CD4-positive, alpha-beta T cell treated with Interleukin-4 for 1 hour (primary cell): ENCODE results near the gene ZC3H12C.
A peak's percentile ranks its signal among the peaks of the same experiment; 100 is the strongest.

Source experiments
- DNase-seq, 2 donors: peaks; one replicate each; pipeline ENCODE4 v3.0.0-alpha.2; 2020 to 2022

Gene ZC3H12C

DNA sequence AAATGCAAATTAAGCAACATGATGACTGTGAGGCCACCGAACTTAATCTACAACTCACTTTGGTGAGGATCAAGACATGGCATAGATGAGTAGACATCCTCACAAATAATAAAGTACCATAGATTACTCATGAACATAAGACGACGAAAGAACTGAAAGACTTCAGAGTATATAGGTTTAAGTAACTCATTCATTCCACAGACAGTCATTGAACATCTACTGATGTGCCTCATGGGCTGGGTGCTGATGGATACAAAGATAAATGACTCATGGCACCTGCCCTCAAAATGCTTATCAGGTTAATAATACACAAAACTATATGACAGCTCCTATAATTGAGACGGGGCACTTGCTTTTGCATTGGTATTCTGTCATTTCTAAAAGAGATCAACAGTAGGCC lies 63.3 kb downstream of the ZC3H12C start:
- DNase-seq, result no peak

DNA sequence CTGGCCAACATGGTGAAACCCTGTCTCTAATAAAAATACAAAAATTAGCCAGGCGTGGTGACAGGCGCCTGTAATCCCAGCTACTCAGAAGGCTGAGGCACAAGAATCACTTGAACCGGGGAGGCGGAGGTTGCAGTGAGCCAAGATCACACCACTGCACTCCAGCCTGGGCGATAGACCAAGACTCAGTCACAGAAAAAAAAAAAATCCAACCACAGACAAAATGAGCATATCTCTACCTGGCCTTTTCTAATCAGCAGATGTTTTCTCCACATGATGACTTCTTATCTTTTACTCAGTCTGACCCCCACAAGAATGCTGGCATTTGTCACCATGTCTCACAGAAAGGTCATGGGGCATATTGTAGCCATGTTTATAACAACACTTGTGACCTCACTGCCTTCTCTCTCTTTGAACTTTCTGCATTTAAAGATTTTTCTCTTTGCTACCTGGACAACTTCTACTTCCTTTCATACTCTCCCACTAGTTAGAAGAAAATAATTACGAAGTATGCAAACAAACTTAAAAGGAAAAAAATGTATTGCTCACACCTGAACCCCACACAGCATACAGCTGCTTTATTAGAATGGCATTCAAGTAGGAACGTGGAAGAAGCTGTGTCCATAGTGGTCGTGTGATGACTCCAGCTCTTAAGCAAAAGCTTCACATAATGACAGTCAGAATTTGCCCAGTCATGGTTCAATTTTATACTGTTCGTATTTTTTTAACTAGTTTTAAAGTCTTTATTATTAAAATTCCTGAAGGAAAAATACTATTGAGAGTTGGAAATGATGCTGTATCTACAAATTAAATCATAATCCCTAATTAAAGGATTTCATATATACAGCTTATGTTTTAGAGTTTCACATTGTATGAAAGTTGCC lies 65.4 kb downstream of the ZC3H12C start:
- no peak for DNase-seq

DNA sequence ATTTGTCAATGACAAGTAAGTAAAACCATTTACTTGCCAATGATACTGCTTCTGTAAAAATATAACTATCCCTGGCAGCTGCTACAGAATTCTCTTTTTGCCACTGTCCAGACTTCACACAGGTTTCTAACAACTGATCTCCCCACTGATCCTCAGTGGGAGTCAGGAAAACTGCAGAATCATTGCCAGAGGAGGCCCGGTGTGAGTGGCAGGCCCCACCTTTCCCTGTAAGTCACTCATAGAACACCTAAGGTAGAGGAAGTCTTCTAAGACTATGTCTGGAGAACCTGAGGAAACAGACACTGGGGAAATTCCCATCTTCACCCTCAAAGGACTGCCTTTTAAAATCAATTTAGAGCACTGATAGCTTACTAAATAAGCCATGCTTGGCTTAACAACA lies 66.3 kb downstream of the ZC3H12C start:
- DNase-seq, result no peak

GRCh38 chr11:110160016-110160415 lies 66.8 kb downstream of the ZC3H12C start:
- no peak for DNase-seq

- DNase-seq, result no peak
These were observed 67.2 kb downstream of the ZC3H12C start for GRCh38 chr11:110160437-110160836.

DNA sequence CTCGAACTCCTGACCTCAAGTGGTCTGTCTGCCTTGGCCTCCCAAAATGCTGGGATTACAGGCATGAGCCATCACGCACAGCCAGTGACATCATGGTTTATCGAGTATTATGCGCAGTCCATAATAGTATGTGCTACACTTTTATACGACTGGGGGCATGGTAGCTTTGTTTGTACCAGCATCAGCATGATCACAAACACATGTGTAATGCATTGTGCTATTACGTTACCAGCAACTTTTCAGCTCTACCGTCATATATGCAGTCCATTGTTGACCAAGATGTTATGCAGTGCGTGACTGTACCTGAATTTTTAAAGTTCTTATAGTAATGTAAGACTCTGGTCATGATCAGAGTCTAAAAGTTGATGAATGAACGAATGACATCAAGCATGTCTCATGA lies 67.9 kb downstream of the ZC3H12C start:
- DNase-seq, result no peak

- no peak for DNase-seq
These were observed 69.0 kb downstream of the ZC3H12C start for GRCh38 chr11:110162216-110162615.

- DNase-seq, result no peak
These were observed 72.1 kb downstream of the ZC3H12C start for GRCh38 chr11:110165039-110165925.

DNA sequence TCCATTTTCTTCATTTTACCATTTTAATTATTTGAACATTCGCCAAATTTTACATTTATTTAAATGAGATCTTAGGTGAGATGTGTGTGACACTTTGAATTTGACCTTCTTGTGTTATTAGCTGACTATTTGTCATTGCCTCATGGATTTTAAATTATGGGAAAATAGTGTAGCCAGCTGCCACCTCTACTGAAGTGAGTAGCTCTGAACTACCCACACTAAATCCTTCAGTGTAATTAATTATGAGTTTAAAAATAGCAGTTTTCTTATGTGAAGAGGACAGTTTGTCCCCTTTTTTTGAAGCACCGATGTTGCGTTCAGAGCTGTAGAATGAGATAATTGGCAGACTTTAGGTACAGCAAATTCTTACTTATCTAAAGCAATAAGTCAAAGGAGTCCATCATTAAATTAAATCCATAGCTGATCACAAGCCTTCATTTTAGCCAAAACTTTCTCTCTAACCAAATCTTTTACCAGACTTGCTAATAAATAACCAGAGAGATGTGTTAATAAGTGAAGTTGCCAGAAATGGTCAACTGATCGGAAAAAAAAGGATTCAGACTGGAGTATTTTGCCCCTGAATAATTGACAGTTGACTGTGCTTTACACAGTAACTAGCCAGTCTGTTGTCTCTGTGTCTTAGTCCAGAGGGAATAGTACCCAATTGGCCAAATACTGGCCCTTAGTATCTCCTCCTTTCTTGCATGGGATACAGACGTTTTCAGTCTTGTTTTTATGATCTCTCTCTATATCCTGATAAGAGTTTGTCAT lies 75.0 kb downstream of the ZC3H12C start:
- no peak for DNase-seq

DNA sequence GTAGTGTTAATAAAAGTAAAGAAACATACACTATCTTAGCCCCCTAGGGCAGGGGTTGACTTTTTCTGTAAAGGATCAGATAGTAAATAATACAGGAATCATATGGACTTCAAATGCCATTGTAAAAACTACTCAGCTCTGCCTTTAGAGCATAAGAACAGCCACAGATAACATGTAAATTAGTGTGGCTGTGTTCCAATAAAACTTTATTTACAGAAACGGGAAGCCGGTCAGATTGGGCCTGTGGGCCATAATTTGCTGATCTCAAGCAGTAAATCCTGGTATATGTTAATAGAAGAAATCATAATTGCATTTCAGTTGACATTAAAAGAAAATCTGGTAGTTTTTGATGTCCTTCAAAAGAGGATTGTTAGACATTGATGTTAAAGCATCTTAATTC lies 76.5 kb downstream of the ZC3H12C start:
- no peak for DNase-seq

DNA sequence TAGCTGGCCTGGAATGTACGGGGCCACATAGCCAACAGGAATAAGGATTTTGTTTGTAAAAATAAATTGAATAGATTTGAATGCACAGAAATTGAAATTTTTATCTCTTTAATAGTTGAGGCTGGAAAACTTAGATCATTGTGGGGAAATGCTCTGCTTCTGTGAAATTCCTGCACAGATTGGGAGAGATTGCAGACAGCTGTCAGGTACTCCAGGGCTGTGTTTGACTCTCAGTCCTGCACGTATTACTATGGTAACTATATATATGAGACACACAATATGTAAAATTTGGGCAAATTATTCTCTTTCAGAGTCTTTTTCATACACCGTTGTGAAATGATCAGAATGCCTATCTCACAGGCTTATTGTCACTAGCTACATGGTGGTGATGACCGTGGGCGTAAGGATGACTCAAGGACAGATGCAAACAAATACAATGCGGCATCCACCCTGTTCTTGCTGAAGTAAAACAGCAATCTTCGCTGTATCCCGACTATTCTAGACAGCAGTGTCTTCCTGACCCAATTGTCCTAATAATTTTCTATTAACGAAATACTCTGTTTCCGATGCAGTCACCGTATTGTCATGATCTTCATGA lies 79.4 kb downstream of the ZC3H12C start:
- DNase-seq, result no peak

- DNase-seq, result peak; percentile 44 to 53
These were observed 80.8 kb downstream of the ZC3H12C start for GRCh38 chr11:110173811-110174644.

DNA sequence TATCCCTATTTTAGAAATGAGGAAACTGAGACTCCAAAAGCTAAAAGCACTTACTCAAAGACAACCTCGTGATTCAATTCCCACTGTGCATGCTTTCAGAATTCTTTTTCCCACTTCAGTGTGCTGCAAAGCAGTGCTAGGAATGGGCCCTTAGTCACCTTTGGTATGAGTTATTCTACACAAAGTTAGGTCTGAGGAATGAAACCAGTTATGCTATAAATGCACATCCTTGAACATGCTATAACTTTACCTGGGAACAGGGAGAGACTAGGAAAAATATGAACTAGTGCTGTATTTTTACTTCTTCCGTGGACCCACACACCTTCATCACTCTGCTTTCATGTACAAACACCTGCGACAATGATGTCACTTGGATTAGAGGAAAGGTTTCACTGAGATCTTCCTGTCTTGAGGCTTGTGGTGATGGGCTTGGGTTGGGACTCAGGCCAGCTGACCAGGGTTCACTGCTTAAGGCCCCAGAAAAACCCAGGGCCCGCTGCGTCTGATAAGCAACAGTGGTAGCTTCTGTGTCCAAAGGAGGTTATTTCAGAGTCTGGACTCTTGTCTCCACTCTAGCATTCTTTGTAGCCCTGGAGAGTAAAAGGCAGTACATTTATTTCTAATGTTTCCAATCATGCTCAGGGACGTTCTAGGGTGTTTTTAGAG lies 81.6 kb downstream of the ZC3H12C start:
- no peak for DNase-seq

GRCh38 chr11:110176366-110177085 lies 83.3 kb downstream of the ZC3H12C start:
- DNase-seq, result no peak

DNA sequence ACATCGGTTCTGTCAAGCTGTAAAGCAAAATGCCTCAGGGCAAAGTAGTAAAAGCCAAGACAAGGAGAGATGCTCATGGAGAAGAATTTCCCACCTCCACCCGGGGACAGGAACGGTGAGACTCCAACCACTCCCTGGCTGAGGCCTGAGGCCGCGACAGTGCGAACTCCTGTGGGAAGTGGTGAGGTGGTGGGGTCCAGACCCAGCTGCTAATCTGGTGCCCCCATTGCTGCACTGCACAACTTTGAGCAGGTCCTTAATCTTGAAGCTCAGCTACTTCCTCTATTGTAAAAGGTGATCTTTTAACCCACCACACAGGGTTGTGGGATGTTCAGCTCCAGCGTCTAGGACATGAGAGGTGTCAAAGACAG lies 83.9 kb downstream of the ZC3H12C start:
- DNase-seq, result no peak

- DNase-seq, result no peak
These were observed 85.9 kb downstream of the ZC3H12C start for GRCh38 chr11:110179064-110179463.

GRCh38 chr11:110182886-110183285 lies 89.7 kb downstream of the ZC3H12C start:
- DNase-seq, result no peak

- DNase-seq, result no peak
These were observed 91.3 kb downstream of the ZC3H12C start for GRCh38 chr11:110184456-110184855.

- no peak for DNase-seq
These were observed 92.0 kb downstream of the ZC3H12C start for GRCh38 chr11:110185121-110185591.

DNA sequence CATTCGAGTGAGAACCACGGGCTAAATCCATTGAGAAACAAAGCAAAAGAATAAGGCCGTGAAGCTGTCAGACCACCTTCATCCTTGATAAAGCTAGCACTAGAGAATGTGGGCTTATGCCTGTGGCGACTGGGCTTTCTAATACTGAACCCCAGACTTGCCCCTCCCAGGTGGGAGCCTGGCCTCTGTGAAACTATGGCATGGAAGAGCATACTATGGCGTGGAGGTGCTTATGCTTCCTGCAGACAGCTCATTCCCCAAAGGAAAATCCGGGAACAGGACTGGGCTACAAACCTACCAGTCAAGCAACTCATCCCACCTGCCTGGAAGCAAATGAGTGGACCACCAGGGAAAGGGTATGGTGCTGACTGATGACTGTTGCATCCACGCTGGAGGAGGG lies 92.4 kb downstream of the ZC3H12C start:
- DNase-seq, result no peak
